NCI-H146 treated with DMSO at 0.1 percent for 48 hours (cell line): ENCODE measurements around the gene KLF9.

Experiments
- DNase-seq: peaks from one replicate; lab custom pipeline; 2025; ENCODE audit not compliant: unreplicated experiment; lab: John Stamatoyannopoulos, UW

KLF9 gene

DNA sequence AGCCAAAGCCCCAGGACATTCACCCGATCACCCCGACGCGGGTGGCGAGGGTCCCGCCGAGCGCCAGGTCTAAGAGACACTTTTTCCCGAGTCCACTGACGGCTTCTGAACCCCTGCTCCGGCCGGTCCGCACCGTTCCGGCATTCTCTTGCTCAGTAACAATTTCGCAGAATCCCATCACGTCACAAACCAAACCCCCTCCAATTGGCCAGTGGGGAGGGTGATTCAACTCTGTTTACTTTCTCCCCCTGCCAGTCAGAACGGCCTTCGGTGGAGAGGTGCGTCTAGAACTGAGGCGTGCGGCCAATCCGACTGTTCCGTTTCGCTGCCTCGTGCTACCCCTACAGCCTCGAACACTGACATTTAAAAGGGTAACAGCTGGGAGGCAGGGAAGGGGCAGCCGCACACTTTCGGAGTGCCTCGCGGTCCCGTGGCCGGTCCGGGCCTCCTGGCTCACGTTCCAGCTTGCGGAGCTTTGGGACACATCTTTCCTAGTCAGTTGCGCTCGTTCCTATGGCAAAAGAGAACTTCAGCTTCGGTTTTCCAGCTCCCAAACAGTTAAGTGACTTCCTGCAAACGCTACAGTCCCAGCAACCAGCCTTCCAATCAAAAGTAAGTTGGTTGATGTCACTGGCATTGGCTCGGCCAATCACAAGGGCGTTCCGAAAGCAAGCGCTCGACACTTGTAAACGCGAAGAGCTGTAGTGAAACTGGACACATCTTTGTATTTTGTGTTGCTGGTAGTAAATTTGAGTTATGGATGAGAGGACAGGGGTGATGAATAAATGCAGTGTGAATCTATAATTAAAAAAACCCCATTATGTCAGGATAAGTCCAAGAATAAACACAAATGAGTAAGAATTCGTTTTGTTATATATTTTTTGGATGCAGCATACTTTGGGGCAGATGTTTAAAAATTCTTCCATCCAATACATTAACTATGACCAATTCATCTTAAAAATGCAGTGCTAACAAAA is at the start of gene KLF9:
TSS of gene KLF9 (minus strand) at position 859 of the 977 bp plus-strand sequence. CDS start 1,294 bp downstream, outside the sequence.
- DNase-seq = no peak

DNA sequence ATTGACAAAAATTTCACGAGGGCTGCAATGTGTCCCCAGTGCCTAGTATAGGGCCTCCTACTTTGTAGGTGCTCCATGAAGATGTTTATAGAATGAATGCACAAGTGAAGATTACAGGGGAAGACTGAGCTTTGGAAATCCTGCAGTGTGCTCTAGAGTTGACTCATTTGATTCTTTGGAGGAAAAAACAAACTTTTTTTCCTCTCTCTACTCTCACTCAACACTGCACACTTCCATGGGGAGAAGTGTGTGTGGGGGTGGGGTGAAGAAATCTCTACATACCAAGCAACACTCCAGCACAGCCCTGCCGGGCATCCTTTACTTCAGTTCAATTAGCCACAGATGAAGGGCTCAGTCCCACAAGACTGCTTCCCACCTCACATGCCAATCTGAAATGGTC is 49.4 kb upstream of the KLF9 start:
- no peak for DNase-seq

DNA sequence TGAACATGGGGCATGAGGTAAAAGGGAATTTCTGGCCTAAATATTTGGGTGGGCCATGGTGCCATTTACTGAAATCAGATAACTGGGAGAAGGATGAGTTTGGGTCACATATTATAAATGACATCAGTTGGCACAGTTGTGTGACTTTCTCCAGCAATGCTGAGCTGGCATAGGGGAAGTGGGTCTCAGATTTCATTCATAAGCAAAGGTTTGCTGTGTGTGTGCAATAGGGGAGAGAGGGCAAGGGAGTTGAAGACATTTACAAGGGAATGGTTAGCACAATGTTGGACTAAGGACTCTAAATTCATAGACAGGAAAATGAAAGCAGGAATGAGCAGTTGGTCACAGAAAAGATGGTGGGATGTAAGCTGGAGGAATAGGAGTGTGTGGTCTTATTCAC is 47.8 kb upstream of the KLF9 start:
- DNase-seq = no peak

DNA sequence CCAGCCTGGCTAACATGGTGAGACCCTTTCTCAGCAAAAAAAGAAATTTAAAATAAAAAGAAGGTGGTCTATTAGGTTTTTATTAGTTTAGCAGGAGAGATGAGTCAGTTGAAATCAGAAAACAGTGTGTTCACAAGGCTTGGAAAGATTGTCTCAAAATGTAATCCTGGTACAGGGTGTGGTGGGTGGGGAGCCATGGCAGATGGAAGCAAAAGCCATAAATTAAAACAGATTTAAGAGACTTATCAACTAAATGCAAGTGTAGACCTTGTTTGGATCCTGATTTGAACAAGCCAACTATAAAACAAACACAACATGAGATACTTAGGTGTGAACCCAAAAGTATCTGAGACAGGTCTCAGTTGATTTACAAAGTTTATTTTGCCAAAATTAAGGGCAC is 42.8 kb upstream of the KLF9 start:
- no peak for DNase-seq

DNA sequence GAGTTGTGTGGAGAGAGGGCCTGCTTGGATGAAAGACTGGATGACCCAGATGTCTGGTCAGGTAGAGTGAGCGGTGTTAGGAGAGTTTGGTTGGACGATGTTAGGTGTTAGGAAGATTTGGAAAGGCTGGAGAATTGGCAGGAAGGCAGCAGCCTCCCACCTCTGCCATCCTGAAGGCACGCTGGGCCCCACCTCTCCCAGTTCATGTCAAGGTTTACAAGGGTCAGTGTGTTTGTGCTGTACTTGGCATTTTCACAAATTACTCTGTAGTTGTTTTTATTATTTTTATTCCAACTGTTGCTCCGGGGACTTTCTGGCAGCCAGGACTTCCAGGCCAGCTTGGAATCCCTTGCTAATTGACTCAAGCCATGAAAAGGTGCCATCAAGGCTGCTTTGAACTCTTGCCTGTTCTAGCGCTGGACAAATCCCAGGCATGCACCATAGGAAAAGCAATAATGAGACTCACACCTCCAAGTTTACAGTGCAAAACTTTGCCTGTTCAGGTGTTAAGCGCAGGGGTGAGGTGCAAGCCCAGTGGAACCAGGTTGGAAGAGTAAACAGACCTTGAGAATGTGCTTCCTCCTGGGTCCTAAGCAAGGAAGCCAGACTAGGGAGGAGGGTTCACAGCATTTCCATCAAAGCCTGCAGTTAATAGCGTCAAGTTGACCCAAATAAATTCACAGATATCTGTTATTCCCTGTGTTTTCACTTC is 41.7 kb upstream of the KLF9 start:
- no peak for DNase-seq

DNA sequence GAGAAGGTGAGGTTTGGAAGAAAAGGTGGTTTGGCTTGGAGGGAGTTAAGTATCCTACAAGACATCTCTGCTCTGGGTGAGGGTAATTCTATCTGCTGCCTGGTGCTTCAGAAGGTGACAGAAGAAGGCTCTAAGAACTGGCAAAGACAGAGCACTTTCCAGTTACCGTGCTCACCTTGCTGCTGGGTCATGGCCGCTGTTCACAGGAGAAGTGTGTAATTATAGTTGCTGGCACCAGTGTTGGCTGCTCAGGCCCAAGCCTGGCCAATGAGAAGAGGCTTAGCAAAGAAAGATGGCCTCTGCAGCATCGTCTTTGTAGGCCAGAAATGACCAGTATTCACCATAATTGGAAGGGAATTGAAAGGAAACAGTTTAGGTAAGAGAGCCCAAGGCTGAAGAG is 37.9 kb upstream of the KLF9 start:
- DNase-seq = no peak

DNA sequence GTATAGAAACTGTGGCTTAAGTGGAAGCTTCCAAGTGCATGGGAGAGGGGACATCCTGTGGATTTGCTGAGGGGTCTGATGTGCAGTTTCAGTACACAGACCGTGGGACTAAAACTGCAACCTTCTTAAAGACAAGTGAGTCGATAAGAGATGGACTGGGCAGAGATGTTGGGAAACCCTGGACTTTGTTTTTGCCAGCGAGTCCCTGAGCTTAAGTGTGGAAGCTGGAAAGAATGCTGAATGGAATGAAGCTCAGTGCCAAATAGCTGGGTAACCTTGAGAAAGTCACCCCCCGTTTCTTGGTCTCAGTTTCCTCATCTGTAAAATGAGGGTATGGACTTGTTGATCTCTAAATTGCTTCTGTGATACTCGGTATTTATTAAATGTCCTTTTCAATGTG is 37.3 kb upstream of the KLF9 start:
- DNase-seq = no peak

DNA sequence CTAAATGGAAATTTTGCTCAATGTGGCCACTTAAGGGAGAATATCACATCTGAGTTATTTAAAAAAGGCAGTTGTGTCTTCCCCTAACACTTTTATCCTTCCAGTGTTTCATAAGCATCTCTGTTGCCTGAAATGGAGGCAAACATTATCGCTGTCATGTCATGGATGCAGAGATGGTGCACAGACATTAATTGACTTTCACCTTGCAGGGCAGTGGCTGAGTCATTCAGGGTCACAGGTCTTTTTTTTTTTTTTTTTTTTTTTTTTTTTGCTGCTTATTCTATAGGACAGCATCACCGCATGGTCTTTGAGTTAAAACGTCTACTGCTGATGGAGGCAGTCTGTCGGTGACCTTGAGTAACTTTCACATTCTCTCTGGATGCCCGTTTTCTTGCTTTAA is 36.3 kb upstream of the KLF9 start:
- DNase-seq = no peak

DNA sequence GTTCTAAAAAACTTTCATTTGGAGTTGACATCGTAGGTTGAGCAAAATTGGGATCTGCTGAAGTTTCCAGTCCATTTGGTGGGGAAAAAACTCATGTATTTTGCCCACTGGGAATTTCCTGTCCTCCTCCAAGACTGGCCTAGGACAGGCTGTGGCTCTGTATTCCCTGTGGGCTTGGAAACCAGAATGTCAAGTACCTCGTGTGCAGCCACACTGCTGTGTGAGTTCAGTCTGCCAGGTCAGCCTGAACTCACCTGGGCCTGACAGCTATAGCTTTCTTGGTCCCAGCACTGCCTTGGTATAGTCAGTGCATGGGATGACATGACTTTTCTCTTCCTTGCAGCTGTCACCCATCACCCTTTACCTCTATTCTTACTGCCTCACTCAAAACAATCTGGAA is 35.0 kb upstream of the KLF9 start:
- no peak for DNase-seq

DNA sequence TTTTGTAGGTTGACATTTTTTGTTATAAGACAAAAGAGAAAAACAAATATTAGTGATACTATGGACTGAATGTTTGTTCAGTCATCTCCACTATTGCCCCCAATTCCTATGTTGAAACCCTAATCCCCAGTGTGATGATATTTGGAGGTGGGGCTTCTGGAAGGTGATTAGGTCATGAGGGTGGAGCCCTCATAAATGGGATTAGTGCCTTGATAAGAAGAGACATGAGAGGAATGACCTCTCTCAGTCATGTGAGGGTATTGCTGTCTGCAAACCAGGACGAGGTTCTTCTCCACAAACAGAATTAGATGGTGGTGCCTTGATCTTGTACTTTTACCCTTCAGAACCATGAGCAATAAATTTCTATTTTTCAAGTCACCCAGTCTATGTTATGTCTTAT is 34.5 kb upstream of the KLF9 start:
- no peak for DNase-seq

DNA sequence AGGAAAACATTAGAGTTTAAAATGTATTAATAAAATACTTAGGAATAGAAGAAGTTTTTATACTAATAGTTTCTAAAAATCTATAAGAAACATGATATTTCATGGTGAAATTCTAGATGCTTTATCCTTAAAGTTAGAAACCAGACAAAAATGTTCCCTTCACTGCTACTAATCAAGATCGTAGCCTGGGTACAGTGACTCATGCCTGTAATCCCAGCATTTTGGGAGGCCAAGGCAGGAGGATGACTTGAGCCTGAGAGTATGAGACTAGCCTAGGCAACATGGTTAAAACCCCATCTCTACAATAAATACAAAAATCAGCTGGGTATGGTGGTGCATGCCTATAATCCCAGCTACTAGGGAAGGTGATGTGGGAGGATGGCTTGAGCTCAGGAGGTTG is 30.4 kb upstream of the KLF9 start:
- no peak for DNase-seq

DNA sequence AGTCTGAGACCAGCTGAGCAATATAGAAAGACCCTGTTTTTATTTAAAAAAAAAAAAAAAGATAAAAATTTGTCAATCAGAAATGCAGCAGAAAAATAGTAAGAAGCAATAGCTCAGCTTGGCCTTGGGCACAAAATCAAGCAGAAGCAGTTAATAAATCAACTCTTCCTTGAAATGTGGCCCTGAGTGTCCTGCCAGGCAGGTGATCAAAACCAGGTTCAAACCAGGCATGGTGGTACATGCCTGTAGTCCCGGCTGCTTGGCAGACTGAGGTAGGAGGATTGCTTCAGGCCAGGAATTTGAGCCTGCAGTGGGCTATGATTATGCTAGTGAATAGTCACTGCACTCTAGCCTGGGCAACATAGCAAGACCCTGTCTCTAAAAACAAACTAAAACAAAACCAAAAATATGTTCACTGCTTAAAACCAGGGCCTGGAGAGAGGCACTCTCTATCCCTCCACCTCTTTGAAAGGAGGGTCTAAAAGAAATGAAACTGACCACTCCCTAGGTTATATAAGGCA is 27.9 kb upstream of the KLF9 start:
- no peak for DNase-seq

DNA sequence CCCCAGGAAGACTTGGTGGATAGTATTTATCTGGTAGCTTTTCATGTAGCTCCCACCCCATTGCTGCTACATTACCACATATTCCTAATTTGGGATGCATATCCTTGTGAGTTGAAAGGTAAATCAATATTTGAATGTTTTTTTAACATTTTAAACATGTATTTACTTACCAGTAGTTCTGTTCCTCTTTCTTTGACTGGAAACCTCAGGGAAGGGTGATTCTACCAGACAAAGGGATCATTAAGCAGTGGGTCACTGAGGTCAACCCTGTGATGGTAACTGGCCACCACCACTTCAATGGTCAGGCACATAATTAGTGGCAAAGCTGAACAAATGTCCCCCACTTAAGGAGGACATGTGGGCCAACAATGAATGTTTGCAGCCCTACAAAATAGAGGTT is 27.2 kb upstream of the KLF9 start:
- no peak for DNase-seq

DNA sequence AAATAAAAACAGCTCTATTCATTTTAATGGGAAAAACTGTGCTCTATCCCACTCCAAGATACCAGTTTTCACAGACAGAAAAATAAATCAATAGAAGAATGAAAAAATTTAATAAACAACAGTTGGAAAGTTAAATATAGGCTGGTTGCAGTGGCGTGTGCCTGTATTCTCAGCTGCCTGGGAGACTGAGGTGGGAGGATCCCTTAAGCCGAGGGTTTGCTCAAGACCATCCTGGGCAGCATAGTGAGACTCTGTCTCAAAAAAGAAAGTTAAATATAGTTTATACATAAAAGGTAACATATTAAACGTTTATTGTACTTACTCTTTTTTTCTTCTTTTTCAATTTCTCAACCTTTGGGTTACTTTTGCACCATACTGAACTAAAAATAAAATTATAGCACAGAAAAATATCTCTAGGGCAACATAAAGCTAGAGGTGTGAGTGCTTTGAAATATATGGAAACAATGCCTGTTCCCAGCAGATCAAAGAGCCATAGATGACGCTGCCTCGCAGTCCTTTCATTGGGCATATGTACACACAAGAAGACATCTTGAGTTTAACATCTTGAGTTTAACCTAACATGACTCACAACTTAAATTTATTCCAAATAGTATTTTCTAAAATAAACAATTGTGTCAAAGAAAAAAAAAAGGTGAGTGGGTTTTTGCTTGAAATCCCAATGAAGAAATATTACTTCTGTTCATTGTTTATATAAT is 25.7 kb upstream of the KLF9 start:
- DNase-seq = no peak

DNA sequence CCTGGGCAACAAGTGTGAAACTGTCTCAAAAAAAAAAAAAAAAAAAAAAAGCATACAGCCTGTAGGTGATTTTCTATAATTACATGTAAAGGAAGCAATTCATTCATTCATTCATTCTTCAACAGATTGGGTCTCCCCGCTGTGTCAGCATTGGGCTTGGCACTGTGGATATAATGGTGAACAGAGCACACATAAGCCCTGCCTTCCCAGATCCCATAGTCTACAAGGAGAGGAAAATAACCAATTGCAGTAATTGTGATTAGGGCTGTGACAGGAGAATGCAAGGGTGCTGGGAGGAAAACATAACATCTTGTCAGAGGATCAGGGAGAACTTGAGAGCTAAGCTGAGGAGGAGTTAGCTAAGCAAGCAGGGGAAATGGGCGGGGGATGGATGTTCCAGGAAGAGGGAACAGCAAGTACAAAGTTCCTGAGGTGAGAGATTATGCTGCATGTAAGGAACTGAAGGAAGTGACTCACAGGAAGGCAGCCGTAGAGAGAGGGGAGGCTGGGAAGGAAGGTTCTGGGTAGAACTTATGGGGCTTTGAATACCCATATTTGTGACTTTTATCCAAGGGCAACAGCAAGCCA is 24.0 kb upstream of the KLF9 start:
- DNase-seq = no peak

DNA sequence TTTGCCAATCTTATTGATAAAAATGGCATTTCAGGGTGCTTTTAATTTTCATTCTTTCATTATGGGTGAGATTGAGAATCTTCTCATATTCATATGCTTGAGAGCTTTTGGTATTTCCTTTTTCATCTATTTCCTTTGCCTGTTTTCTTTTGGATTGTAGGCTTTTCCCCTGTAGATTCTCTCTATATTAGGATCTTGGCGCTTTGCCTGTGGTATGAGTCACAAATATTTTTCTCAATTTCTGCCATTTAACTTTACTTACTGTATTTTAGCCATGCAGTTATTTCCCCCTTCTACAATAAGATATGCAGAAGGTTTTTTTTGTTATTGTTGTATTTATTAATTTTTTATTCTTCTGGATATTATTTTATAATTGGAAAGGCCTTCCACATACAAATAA is 21.5 kb upstream of the KLF9 start:
- no peak for DNase-seq

DNA sequence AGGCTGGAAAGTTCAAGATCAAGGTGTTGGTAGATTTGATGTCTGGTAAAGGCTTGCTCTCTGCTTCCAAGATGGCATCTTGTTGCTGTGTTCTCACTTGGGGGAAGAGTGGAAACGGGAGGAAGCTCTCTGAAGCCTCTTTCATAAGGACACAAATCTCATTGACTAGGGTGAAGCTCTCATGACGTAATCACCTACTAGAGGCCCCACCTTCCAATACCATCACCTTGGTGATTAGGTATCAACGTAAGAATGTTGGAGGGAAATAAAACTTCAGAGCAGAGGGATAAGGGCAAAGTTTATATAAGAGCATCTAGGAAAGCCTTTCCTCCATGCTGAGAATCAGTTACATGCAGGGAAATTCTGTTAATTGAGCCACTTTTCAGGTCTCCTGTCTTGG is 15.4 kb upstream of the KLF9 start:
- no peak for DNase-seq

DNA sequence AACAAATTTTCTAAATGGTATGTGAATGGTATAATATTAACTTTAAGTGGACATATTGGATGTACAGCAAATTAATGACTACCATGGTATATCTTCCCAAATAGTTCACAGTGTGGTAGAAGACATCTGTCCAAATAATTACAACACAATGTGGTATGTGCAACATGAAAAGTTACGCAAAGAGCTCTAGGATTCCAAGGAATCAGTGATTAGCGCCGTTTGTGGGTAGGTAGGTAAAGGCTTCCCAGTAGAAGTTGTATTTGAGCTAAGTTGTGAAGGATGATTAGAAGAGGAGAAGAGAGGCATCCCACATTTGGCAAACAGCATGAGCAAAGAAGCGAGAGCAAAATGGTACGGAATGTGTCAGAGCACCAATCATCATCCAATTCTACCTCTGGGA is 14.3 kb upstream of the KLF9 start:
- DNase-seq = no peak

DNA sequence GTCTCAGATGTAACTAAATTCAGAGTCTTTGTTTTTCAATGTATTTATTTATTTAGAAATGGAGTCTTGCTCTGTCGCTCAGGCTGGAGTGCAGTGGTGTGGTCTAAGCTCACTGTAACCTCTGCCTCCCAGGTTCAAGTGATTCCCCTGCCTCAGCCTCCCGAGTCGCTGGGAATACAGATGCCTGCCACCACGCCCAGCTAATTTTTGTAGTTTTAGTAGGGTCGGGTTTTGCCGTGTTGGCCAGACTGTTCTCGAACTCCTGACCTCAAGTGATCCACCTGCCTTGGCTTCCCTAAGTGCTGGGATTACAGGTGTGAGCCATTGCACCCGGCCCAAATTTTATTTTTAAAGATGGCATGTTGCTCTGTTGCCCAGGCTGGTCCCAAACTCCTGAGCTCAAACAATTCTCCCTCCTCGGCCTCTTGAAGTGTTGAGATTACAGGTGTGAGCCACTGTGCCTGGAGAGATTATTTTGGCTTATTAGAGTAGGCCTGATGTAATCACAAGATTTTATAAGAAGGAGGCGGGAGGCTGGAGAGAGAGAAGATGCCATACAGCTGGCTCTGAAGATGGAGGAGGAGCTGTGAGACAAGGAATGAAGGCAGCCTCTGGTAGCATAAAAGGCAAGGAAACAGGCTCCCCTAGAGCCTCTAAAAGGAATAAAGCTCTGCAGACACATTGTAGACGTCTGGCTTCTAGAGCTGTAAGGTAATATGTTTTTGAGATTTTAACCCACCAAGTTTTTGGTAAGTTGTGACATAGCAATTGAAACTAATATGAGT is 12.9 kb upstream of the KLF9 start:
- DNase-seq = no peak

DNA sequence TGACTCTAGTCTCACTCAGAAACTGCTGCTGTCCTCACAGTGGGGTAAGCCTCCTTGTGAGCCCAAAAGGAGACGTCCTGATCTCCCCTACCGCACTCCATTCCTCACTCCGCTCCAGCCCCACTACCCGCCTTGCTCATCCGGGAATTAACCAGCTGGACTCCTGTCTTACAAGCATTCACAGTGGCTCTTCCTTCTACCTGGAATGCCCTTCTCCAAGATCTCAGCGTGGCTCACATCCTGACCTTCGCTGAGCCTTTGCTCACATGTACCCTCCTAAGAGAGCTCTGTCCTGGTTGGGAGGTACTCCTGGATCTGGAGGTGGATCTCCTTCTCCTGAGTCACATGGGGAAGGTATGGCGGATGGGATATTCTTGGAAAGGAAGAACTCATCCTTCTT is 10.7 kb upstream of the KLF9 start:
- no peak for DNase-seq
